Left ventricle myocardium inferior (tissue), 1 donor: ENCODE measurements around the gene ST3GAL5. TPM values are rescaled to one million over a fixed set of nuclear protein-coding genes. Genes with fewer than 3 reads are reported as not detected.

Source experiments
- DNase-seq: peaks from one replicate; pipeline ENCODE4 v3.0.0-alpha.2; 2020
- H3K27ac ChIP-seq: fragments of 200-600 bp; replicated peaks from 2 replicates; pipeline ENCODE4 v1.8.0; 2021
- H3K27me3 ChIP-seq: fragments of 200-600 bp; 2 replicates; pipeline ENCODE4 v1.8.0; 2021; ENCODE audit warnings: low read depth
- H3K36me3 ChIP-seq: fragments of 200-600 bp; 2 replicates; pipeline ENCODE4 v1.8.0; 2021
- H3K4me1 ChIP-seq: fragments of 200-600 bp; 2 replicates; pipeline ENCODE4 v1.8.0; 2021
- H3K4me3 ChIP-seq: fragments of 200-600 bp; 2 replicates; pipeline ENCODE4 v1.8.0; 2021; ENCODE audit warnings: mild to moderate bottlenecking, moderate library complexity
- H3K9me3 ChIP-seq: fragments of 200-600 bp; replicated peaks from 2 replicates; pipeline ENCODE4 v1.8.0; 2021
- CTCF ChIP-seq: fragments of 200-600 bp; IDR thresholded peaks from 2 replicates; pipeline ENCODE4 v1.8.0; 2021; ENCODE audit warnings: antibody characterized with exemption, mild to moderate bottlenecking, borderline replicate concordance
- intact Hi-C: fragments of 100-400 bp; cut with micrococcal nuclease; formaldehyde crosslinking; loops from one replicate; pipeline ENCODE4 v1.11.0; 2022
- total RNA-seq: library from RNA; stranded (reverse); fragmentation: NEBNext Ultra II Directional; extraction: Animal tissue kit (Norgen Biotek cat#: 25700); gene quantifications from one replicate; pipeline ENCODE4 v1.2.1, GENCODE V29; 2021
- donor health status: DM: no; HTN: yes; CAD: no; lungs with severe emphysema.

The ST3GAL5 gene
- total RNA-seq, 1 donor from 2014 or later = 4.2 TPM

- Histone ChIP-seq H3K4me3 (no peak overlapping the region), H3K36me3 (no peaks in the 10 kb centered on the region), H3K27ac (no peak overlapping the region), H3K9me3 (no peaks in the 10 kb centered on the region), H3K27me3 (peaks cover 42% of the 10 kb centered on the region), H3K4me1 (peaks cover 19% of the 10 kb centered on the region)
- no peak for TF ChIP-seq CTCF
- no peak for DNase-seq
- intact Hi-C loops = no loop called here
Measured at GRCh38 chr2:85908506-85908905, 19.7 kb upstream of the ST3GAL5 start.

- TF ChIP-seq CTCF = no peak
- Histone ChIP-seq H3K4me3 (no peak overlapping the region), H3K4me1 (peaks cover 19% of the 10 kb centered on the region), H3K36me3 (no peaks in the 10 kb centered on the region), H3K27ac (no peak overlapping the region), H3K9me3 (no peaks in the 10 kb centered on the region), H3K27me3 (peaks cover 42% of the 10 kb centered on the region)
- intact Hi-C loops = no loop called here
- DNase-seq = no peak
Measured at GRCh38 chr2:85907671-85908157, 18.9 kb upstream of the ST3GAL5 start.

- intact Hi-C loops = no loop called here
- peaks cover 42% of the 10 kb centered on the region for H3K27me3 ChIP-seq
- H3K4me1 ChIP-seq = peaks cover 19% of the 10 kb centered on the region
- TF ChIP-seq CTCF = no peak
- H3K27ac ChIP-seq = no peak overlapping the region
- no peaks in the 10 kb centered on the region for H3K36me3 ChIP-seq
- H3K9me3 ChIP-seq = no peaks in the 10 kb centered on the region
- no peak for DNase-seq
- H3K4me3 ChIP-seq = no peak overlapping the region
Measured at GRCh38 chr2:85906748-85907147, 18.0 kb upstream of the ST3GAL5 start.

- no peaks in the 10 kb centered on the region for H3K9me3 ChIP-seq
- H3K4me3 ChIP-seq = no peak overlapping the region
- peaks cover 14% of the 10 kb centered on the region for H3K4me1 ChIP-seq
- peaks cover 38% of the 10 kb centered on the region for H3K27me3 ChIP-seq
- no peak for DNase-seq
- peak overlapping the region; percentile 68 for H3K27ac ChIP-seq
- intact Hi-C loops = no loop called here
- no peak for TF ChIP-seq CTCF
- H3K36me3 ChIP-seq = no peaks in the 10 kb centered on the region
Measured at GRCh38 chr2:85905891-85906290, 17.1 kb upstream of the ST3GAL5 start.

- no peaks in the 10 kb centered on the region for H3K36me3 ChIP-seq
- no peak for TF ChIP-seq CTCF
- peaks cover 36% of the 10 kb centered on the region for H3K27me3 ChIP-seq
- DNase-seq = no peak
- H3K4me3 ChIP-seq = no peak overlapping the region
- H3K4me1 ChIP-seq = peaks cover 10% of the 10 kb centered on the region
- H3K9me3 ChIP-seq = no peaks in the 10 kb centered on the region
- H3K27ac ChIP-seq = peak overlapping the region; percentile 68
- intact Hi-C loops = no loop called here
Measured at GRCh38 chr2:85905187-85905666, 16.4 kb upstream of the ST3GAL5 start.

GRCh38 chr2:85903849-85904248, 15.1 kb upstream of the ST3GAL5 start:
- Histone ChIP-seq H3K36me3 (no peaks in the 10 kb centered on the region), H3K4me3 (no peak overlapping the region), H3K27me3 (peaks cover 25% of the 10 kb centered on the region), H3K27ac (no peak overlapping the region), H3K4me1 (peaks cover 10% of the 10 kb centered on the region), H3K9me3 (no peaks in the 10 kb centered on the region)
- intact Hi-C loops = no loop called here
- no peak for DNase-seq
- TF ChIP-seq CTCF = no peak
